Measurements from ENCODE around the gene LIMS1. TPM values are rescaled to one million over a fixed set of nuclear protein-coding genes. Genes with fewer than 3 reads are reported as not detected.
"Not testable (repeated sequence)": the region's sequence is repeated elsewhere in the genome, so short reads cannot be mapped to it uniquely, and the experiment has no call there.

Gene LIMS1
- total and polyA plus RNA-seq, 3 experiments from 2014 or later: 59.4 to 80.6 (median 59.4) TPM

GRCh38 chr2:108634576-108635160, 100.4 kb downstream of the LIMS1 start:
- H3K27ac ChIP-seq (ENCODE audit: low read depth, low read length): no peak overlapping the region
- Mint-ChIP-seq H3K27ac (peak overlapping the region in 3 of 8 donors; percentile 45 to 69 (median 68)), H3K4me1 (peaks cover 39 to 72% (median 62%) of the 10 kb centered on the region in 3 donors), H3K4me3 (no peak overlapping the region), H3K36me3 (peaks cover 0 to 33% (median 2%) of the 10 kb centered on the region in 3 donors), H3K9me3 (no peaks in the 10 kb centered on the region), H3K27me3 (peaks cover 0 to 2% of the 10 kb centered on the region in 2 donors)
- POLR2A ChIA-PET: no interaction called here
- peaks cover 13% of the 10 kb centered on the region for H3K4me1 ChIP-seq (ENCODE audit: insufficient read depth, low read length)
- no peak for DNase-seq
- H3K36me3 ChIP-seq (ENCODE audit: insufficient read depth, low read length): no peaks in the 10 kb centered on the region
- no peaks in the 10 kb centered on the region for H3K9me3 ChIP-seq (ENCODE audit: low read length)
- no peak overlapping the region for H3K4me3 ChIP-seq (ENCODE audit: low read length)
- no peaks in the 10 kb centered on the region for H3K27me3 ChIP-seq (ENCODE audit: insufficient read depth, low read length, poor library complexity, severe bottlenecking)
- CTCF ChIA-PET: interaction anchor here (1.1 to 8.5 kb wide), 8 partner anchors 8 to 151 kb away, joined by 3 to 164 read pairs (median 4); no protein-coding TSS in a partner anchor

- Histone ChIP-seq H3K4me1 (ENCODE audit: insufficient read depth, low read length) (peaks cover 9% of the 10 kb centered on the region), H3K27me3 (ENCODE audit: insufficient read depth, low read length, poor library complexity, severe bottlenecking) (no peaks in the 10 kb centered on the region), H3K4me3 (ENCODE audit: low read length) (no peak overlapping the region), H3K27ac (ENCODE audit: low read depth, low read length) (no peak overlapping the region), H3K9me3 (ENCODE audit: low read length) (no peaks in the 10 kb centered on the region), H3K36me3 (ENCODE audit: insufficient read depth, low read length) (no peaks in the 10 kb centered on the region)
- CTCF ChIA-PET: interaction anchor here (1.3 to 8.5 kb wide), 8 partner anchors 11 to 152 kb away, joined by 3 to 164 read pairs (median 16); no protein-coding TSS in a partner anchor
- Mint-ChIP-seq H3K9me3 (no peaks in the 10 kb centered on the region), H3K27me3 (peaks cover 0 to 2% of the 10 kb centered on the region in 2 donors), H3K4me3 (no peak overlapping the region), H3K27ac (peak overlapping the region in 4 of 8 donors; percentile 8 to 42 (median 14)), H3K36me3 (peaks cover 0 to 32% (median 2%) of the 10 kb centered on the region in 3 donors), H3K4me1 (peaks cover 36 to 72% (median 63%) of the 10 kb centered on the region in 3 donors)
- no peak for DNase-seq
- POLR2A ChIA-PET: interaction anchor here (1.4 kb wide), 1 partner anchor 15 kb away, joined by 5 read pairs; no protein-coding TSS in a partner anchor
Measured at GRCh38 chr2:108635630-108636354, 101.5 kb downstream of the LIMS1 start.

DNA sequence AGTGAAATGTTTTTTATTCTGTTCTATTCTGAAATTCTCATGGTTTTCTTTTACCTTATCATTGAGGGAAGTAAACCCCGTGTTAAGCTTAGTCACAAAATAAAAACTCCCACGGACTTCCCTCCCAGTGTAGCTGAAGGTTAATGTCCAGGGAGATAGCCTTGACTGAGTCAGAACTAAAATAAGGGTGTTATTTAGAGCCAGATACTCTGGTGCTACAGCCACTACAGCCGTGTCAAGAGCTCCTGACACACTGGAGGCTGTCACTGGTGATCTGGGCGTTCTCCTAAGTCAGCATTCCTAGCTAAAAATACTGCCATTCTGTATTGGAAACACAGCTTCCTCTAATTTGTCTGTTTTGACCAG, 103.0 kb downstream of the LIMS1 start:
- no peaks in the 10 kb centered on the region for H3K9me3 Mint-ChIP-seq
- peak overlapping the region in 1 of 8 donors; percentile 47 for H3K27ac Mint-ChIP-seq
- H3K4me1 ChIP-seq (ENCODE audit: insufficient read depth, low read length): peaks cover 9% of the 10 kb centered on the region
- no peaks in the 10 kb centered on the region for H3K36me3 ChIP-seq (ENCODE audit: insufficient read depth, low read length)
- H3K4me3 ChIP-seq (ENCODE audit: low read length): no peak overlapping the region
- H3K4me3 Mint-ChIP-seq: no peak overlapping the region
- H3K36me3 Mint-ChIP-seq: peaks cover 0 to 27% (median 2%) of the 10 kb centered on the region in 3 donors
- no peaks in the 10 kb centered on the region for H3K9me3 ChIP-seq (ENCODE audit: low read length)
- DNase-seq: no peak
- POLR2A ChIA-PET: no interaction called here
- peaks cover 33 to 68% (median 58%) of the 10 kb centered on the region in 3 donors for H3K4me1 Mint-ChIP-seq
- no peak overlapping the region for H3K27ac ChIP-seq (ENCODE audit: low read depth, low read length)
- H3K27me3 Mint-ChIP-seq: peaks cover 0 to 2% of the 10 kb centered on the region in 2 donors
- H3K27me3 ChIP-seq (ENCODE audit: insufficient read depth, low read length, poor library complexity, severe bottlenecking): no peaks in the 10 kb centered on the region
- CTCF ChIA-PET: interaction anchor here (0.7 to 8.5 kb wide), 9 partner anchors 10 to 102 kb away, joined by 3 to 164 read pairs (median 15); no protein-coding TSS in a partner anchor

- ChIA-PET POLR2A (no interaction called here), CTCF (no interaction called here)
- Mint-ChIP-seq H3K27ac (peak overlapping the region in 3 of 8 donors; percentile 17 to 58 (median 23)), H3K27me3 (no peaks in the 10 kb centered on the region), H3K4me1 (peaks cover 24 to 55% (median 38%) of the 10 kb centered on the region in 3 donors), H3K4me3 (peak overlapping the region in 1 of 7 donors; percentile 10), H3K36me3 (peaks cover 0 to 34% (median 9%) of the 10 kb centered on the region in 3 donors), H3K9me3 (no peaks in the 10 kb centered on the region)
- DNase-seq: no peak
- Histone ChIP-seq H3K27me3 (ENCODE audit: insufficient read depth, low read length, poor library complexity, severe bottlenecking) (no peaks in the 10 kb centered on the region), H3K9me3 (ENCODE audit: low read length) (no peaks in the 10 kb centered on the region), H3K4me1 (ENCODE audit: insufficient read depth, low read length) (peaks cover 9% of the 10 kb centered on the region), H3K4me3 (ENCODE audit: low read length) (no peak overlapping the region), H3K36me3 (ENCODE audit: insufficient read depth, low read length) (no peaks in the 10 kb centered on the region), H3K27ac (ENCODE audit: low read depth, low read length) (no peak overlapping the region)
Measured at GRCh38 chr2:108640731-108641130, 106.5 kb downstream of the LIMS1 start.

GRCh38 chr2:108641756-108642155, 107.5 kb downstream of the LIMS1 start:
- no peaks in the 10 kb centered on the region for H3K27me3 Mint-ChIP-seq
- Histone ChIP-seq H3K4me1 (ENCODE audit: insufficient read depth, low read length) (no peaks in the 10 kb centered on the region), H3K27me3 (ENCODE audit: insufficient read depth, low read length, poor library complexity, severe bottlenecking) (no peaks in the 10 kb centered on the region), H3K4me3 (ENCODE audit: low read length) (no peak overlapping the region), H3K9me3 (ENCODE audit: low read length) (no peaks in the 10 kb centered on the region), H3K36me3 (ENCODE audit: insufficient read depth, low read length) (no peaks in the 10 kb centered on the region), H3K27ac (ENCODE audit: low read depth, low read length) (no peak overlapping the region)
- H3K36me3 Mint-ChIP-seq: peaks cover 0 to 36% (median 8%) of the 10 kb centered on the region in 3 donors
- no peaks in the 10 kb centered on the region for H3K9me3 Mint-ChIP-seq
- peaks cover 18 to 51% (median 36%) of the 10 kb centered on the region in 3 donors for H3K4me1 Mint-ChIP-seq
- no peak overlapping the region for H3K4me3 Mint-ChIP-seq
- peak overlapping the region in 1 of 8 donors; percentile 52 for H3K27ac Mint-ChIP-seq
- no peak for DNase-seq
- ChIA-PET CTCF (no interaction called here), POLR2A (no interaction called here)

GRCh38 chr2:108643261-108643849, 109.1 kb downstream of the LIMS1 start:
- H3K4me1 ChIP-seq (ENCODE audit: insufficient read depth, low read length): no peaks in the 10 kb centered on the region
- no peaks in the 10 kb centered on the region for H3K27me3 Mint-ChIP-seq
- no peak overlapping the region for H3K4me3 Mint-ChIP-seq
- ChIA-PET POLR2A (no interaction called here), CTCF (interaction anchor here (1.3 to 1.5 kb wide), 2 partner anchors 10 to 48 kb away, joined by 4 read pairs; no protein-coding TSS in a partner anchor)
- H3K27ac ChIP-seq (ENCODE audit: low read depth, low read length): no peak overlapping the region
- peaks cover 0 to 33% (median 8%) of the 10 kb centered on the region in 3 donors for H3K36me3 Mint-ChIP-seq
- no peaks in the 10 kb centered on the region for H3K36me3 ChIP-seq (ENCODE audit: insufficient read depth, low read length)
- H3K9me3 ChIP-seq (ENCODE audit: low read length): no peaks in the 10 kb centered on the region
- H3K4me1 Mint-ChIP-seq: peaks cover 26 to 67% (median 42%) of the 10 kb centered on the region in 3 donors
- DNase-seq: no peak
- no peaks in the 10 kb centered on the region for H3K27me3 ChIP-seq (ENCODE audit: insufficient read depth, low read length, poor library complexity, severe bottlenecking)
- H3K27ac Mint-ChIP-seq: no peak overlapping the region
- H3K9me3 Mint-ChIP-seq: no peaks in the 10 kb centered on the region
- H3K4me3 ChIP-seq (ENCODE audit: low read length): no peak overlapping the region

DNA sequence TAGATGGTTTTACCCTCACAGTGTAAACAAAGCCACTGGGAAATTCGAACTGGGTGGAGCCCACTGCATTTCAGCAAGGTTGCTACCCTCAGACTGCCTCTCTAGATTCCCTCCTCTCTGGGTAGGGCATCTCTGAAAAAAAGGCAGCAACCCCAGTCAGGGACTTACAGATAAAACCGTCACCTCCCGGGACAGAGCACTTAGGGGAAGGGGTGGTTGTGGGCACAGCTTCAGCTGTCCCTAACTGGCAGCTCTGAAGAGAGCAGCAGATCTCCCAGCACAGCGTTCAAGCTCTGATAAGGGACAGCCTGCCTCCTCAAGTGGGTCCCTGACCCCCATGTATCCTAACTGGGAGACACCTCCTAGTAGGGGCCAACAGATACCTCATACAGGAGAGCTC, 109.6 kb downstream of the LIMS1 start:
- Mint-ChIP-seq H3K4me1 (peaks cover 31 to 71% (median 47%) of the 10 kb centered on the region in 3 donors), H3K36me3 (peaks cover 0 to 33% (median 8%) of the 10 kb centered on the region in 3 donors)
- H3K9me3 Mint-ChIP-seq; H3K27me3 ChIP-seq (ENCODE audit: insufficient read depth, low read length, poor library complexity, severe bottlenecking); H3K9me3 ChIP-seq (ENCODE audit: low read length); H3K36me3 ChIP-seq (ENCODE audit: insufficient read depth, low read length); H3K27ac ChIP-seq (ENCODE audit: low read depth, low read length); H3K4me3 ChIP-seq (ENCODE audit: low read length); H3K27ac Mint-ChIP-seq; H3K4me3 Mint-ChIP-seq; POLR2A ChIA-PET; DNase-seq; H3K27me3 Mint-ChIP-seq; H3K4me1 ChIP-seq (ENCODE audit: insufficient read depth, low read length): not testable (repeated sequence)
- CTCF ChIA-PET: interaction anchor here (1.3 to 1.5 kb wide), 2 partner anchors 10 to 49 kb away, joined by 4 read pairs; no protein-coding TSS in a partner anchor

Data from CD8-positive, alpha-beta memory T cell (primary cell).